ENCODE data around the gene PCBP2. TPM values are rescaled to one million over a fixed set of nuclear protein-coding genes. Genes with fewer than 3 reads are reported as not detected.

The PCBP2 gene
- total RNA-seq, 2 experiments from 2014 or later = 209 to 1,015 TPM

DNA sequence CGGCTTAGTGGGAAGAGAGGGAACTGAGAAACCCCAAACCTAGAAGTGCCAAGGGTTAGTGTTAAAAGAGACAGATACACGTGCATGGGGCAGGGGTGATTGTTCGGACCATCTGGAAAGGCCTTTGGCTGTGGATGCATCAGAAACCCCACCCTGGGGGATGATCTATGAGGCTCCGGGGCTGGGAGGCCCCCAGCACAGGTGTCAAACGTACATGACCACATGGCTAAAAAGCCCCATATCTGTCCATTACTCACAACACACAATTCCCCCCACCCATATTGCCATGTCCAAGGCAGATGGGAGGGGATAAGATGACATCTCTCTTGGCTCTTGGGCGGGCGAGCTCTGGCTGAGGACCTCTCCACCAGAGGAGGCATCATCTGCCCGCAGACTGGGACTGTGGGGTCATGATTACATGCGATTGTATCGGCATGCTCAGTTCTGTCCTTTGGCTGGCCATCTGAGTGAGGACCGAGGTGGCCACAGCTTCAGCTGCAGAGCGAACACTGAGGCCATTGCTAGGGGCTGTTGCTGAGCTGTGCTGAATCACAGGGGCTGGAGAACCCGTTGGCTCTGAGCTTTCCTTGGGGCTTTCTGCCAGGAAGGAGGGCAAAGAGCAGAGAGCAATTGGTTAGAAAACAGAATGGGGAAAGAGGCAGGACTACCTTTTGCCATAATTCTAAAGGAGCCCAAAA, 65.0 kb downstream of the PCBP2 start:
- H3K4me2 ChIP-seq (ENCODE audit: low read length) = no peak overlapping the region
- TF ChIP-seq, protein P1, sequence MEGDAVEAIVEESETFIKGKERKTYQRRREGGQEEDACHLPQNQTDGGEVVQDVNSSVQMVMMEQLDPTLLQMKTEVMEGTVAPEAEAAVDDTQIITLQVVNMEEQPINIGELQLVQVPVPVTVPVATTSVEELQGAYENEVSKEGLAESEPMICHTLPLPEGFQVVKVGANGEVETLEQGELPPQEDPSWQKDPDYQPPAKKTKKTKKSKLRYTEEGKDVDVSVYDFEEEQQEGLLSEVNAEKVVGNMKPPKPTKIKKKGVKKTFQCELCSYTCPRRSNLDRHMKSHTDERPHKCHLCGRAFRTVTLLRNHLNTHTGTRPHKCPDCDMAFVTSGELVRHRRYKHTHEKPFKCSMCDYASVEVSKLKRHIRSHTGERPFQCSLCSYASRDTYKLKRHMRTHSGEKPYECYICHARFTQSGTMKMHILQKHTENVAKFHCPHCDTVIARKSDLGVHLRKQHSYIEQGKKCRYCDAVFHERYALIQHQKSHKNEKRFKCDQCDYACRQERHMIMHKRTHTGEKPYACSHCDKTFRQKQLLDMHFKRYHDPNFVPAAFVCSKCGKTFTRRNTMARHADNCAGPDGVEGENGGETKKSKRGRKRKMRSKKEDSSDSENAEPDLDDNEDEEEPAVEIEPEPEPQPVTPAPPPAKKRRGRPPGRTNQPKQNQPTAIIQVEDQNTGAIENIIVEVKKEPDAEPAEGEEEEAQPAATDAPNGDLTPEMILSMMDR (conservative IDR thresholded peaks at IDR 0.05; ENCODE audit: low read length) = no peak
- TF ChIP-seq EZH2phosphoT487 (IDR thresholded peaks at IDR 0.05; ENCODE audit: borderline replicate concordance, low read depth, low read length) = no peak
- no peaks in the 10 kb centered on the region for H3K4me1 ChIP-seq (ENCODE audit: insufficient read depth, low read length, poor library complexity, severe bottlenecking)
- BruUV-seq (replicated peaks) = no TSS peak
- no peaks in the 10 kb centered on the region for H3K9me2 ChIP-seq (ENCODE audit: insufficient read depth, low read length)
- H3K79me2 ChIP-seq (ENCODE audit: insufficient read depth, low read depth, low read length) = no peaks in the 10 kb centered on the region
- ChIA-PET CTCF (ENCODE audit: unreplicated experiment) (no interaction called here), POLR2A (interaction anchor here (1.0 kb wide), 1 partner anchor 20 kb away, joined by 3 read pairs; no protein-coding TSS in a partner anchor)
- DNase-seq (ENCODE audit: low spot score) = no peak
- no peak overlapping the region for H2AFZ ChIP-seq (ENCODE audit: low read length)
- H3K27ac ChIP-seq (ENCODE audit: low read depth, low read length, poor library complexity, severe bottlenecking) = no peak overlapping the region
- no peaks in the 10 kb centered on the region for H4K20me1 ChIP-seq (ENCODE audit: insufficient read depth, low read length)
- H3K4me3 ChIP-seq (ENCODE audit: low read depth, low read length, poor library complexity, severe bottlenecking) = no peak overlapping the region
- peaks cover 32% of the 10 kb centered on the region for H3K36me3 ChIP-seq (ENCODE audit: insufficient read depth, low read length)
- H3K9me3 ChIP-seq (ENCODE audit: low read length) = no peaks in the 10 kb centered on the region
- intact Hi-C loops (cut with micrococcal nuclease; ENCODE audit: unreplicated experiment) = no loop called here

DNA sequence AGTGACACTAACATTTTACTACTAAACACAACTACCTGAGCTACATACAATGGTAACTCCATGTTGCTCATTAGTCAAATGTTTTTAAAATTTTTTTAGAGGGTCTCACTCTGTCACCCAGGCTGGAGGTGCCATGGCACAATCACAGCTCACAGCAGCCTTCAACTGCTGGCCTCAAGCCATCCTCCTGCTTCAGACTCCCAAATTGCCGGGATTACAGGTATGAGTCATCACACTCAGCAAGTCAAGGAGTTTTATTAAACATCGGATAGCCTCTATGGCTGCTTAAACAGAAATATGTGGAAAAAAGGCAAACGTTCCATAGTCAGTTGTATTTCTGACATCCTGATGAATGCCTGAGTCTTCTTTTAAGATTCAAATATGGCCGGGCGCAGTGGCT, 66.5 kb downstream of the PCBP2 start:
- POLR2A ChIA-PET = interaction anchor here (0.8 to 1.2 kb wide), 3 partner anchors 18 to 67 kb away, joined by 3 to 5 read pairs (median 3); partner anchors contain the start of gene TARBP2

DNA sequence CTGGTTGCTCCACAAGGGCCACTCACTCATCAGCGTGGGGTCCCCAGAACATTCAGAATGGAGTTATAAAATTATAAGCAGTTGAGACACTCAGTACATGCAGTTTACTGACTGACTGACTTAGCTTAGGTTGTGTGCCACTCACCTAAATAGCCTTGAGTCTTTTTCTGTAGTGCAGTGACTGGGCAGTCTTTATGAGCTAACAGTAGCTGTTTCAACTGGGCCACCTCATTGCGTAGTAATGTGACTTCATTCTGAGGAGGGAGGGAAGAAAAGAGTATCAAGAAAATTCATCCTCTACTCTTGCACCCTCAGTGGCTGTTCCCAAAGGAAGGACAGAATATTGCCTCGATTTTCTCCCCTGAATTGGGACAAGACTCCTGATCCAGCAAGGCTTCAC, 71.2 kb downstream of the PCBP2 start:
- Histone ChIP-seq H2AFZ (ENCODE audit: low read length) (no peak overlapping the region), H3K9me3 (ENCODE audit: low read length) (no peaks in the 10 kb centered on the region), H3K4me1 (ENCODE audit: insufficient read depth, low read length, poor library complexity, severe bottlenecking) (no peaks in the 10 kb centered on the region), H3K9me2 (ENCODE audit: insufficient read depth, low read length) (no peaks in the 10 kb centered on the region), H3K27ac (ENCODE audit: low read depth, low read length, poor library complexity, severe bottlenecking) (no peak overlapping the region), H3K79me2 (ENCODE audit: insufficient read depth, low read depth, low read length) (no peaks in the 10 kb centered on the region), H3K4me3 (ENCODE audit: low read depth, low read length, poor library complexity, severe bottlenecking) (no peak overlapping the region), H3K36me3 (ENCODE audit: insufficient read depth, low read length) (peaks cover 46% of the 10 kb centered on the region), H4K20me1 (ENCODE audit: insufficient read depth, low read length) (no peaks in the 10 kb centered on the region), H3K4me2 (ENCODE audit: low read length) (no peak overlapping the region)
- DNase-seq (ENCODE audit: low spot score) = no peak
- ChIA-PET POLR2A (no interaction called here), CTCF (ENCODE audit: unreplicated experiment) (no interaction called here)
- TF ChIP-seq, protein P1 (conservative IDR thresholded peaks at IDR 0.05; ENCODE audit: low read length) = no peak
- no peak for TF ChIP-seq EZH2phosphoT487 (IDR thresholded peaks at IDR 0.05; ENCODE audit: borderline replicate concordance, low read depth, low read length)
- intact Hi-C loops (cut with micrococcal nuclease; ENCODE audit: unreplicated experiment) = no loop called here
- no TSS peak for BruUV-seq (replicated peaks)

More for the DNA sequence above, 66.5 kb downstream of the PCBP2 start:
- H4K20me1 ChIP-seq (ENCODE audit: insufficient read depth, low read length) = no peaks in the 10 kb centered on the region
- H3K4me1 ChIP-seq (ENCODE audit: insufficient read depth, low read length, poor library complexity, severe bottlenecking) = no peaks in the 10 kb centered on the region
- H3K79me2 ChIP-seq (ENCODE audit: insufficient read depth, low read depth, low read length) = no peaks in the 10 kb centered on the region
- intact Hi-C loops (cut with micrococcal nuclease; ENCODE audit: unreplicated experiment) = no loop called here
- H3K9me3 ChIP-seq (ENCODE audit: low read length) = no peaks in the 10 kb centered on the region
- no peak overlapping the region for H3K4me2 ChIP-seq (ENCODE audit: low read length)
- CTCF ChIA-PET (ENCODE audit: unreplicated experiment) = no interaction called here
- no peaks in the 10 kb centered on the region for H3K9me2 ChIP-seq (ENCODE audit: insufficient read depth, low read length)
- no TSS peak for BruUV-seq (replicated peaks)
- no peak overlapping the region for H2AFZ ChIP-seq (ENCODE audit: low read length)
- DNase-seq (ENCODE audit: low spot score) = no peak
- TF ChIP-seq, protein P1 (conservative IDR thresholded peaks at IDR 0.05; ENCODE audit: low read length) = no peak
- no peak for TF ChIP-seq EZH2phosphoT487 (IDR thresholded peaks at IDR 0.05; ENCODE audit: borderline replicate concordance, low read depth, low read length)
- no peak overlapping the region for H3K27ac ChIP-seq (ENCODE audit: low read depth, low read length, poor library complexity, severe bottlenecking)
- H3K4me3 ChIP-seq (ENCODE audit: low read depth, low read length, poor library complexity, severe bottlenecking) = no peak overlapping the region
- H3K36me3 ChIP-seq (ENCODE audit: insufficient read depth, low read length) = peaks cover 42% of the 10 kb centered on the region

Data from OCI-LY7 (cell line).